HepG2 (cell line): ENCODE data around the gene SNRNP35. TPM values are rescaled to one million over a fixed set of nuclear protein-coding genes. Genes with fewer than 3 reads are reported as not detected.
A peak's percentile ranks its signal among the peaks of the same experiment; 100 is the strongest.

Experiments used
- BRF2 ChIP-seq: sonication (generic); formaldehyde crosslinking; IDR thresholded peaks from 2 replicates; pipeline ENCODE4 v1.8.1; 2022; ENCODE audit warnings: mild to moderate bottlenecking, missing genetic modification reagents
- CSRNP2 ChIP-seq: sonication (generic); formaldehyde crosslinking; conservative IDR thresholded peaks from 2 replicates; pipeline ENCODE4 v1.8.0; 2022; ENCODE audit warnings: low read depth, missing genetic modification reagents
- HIC2 ChIP-seq: sonication (generic); formaldehyde crosslinking; IDR thresholded peaks from 2 replicates; pipeline ENCODE4 v1.9.0; 2022; ENCODE audit warnings: low read depth, missing genetic modification reagents
- IKZF5 ChIP-seq: IDR thresholded peaks from 2 replicates; pipeline ENCODE4 v1.6.1; 2018; ENCODE audit warnings: missing genetic modification reagents, mild to moderate bottlenecking, missing compliant biosample characterization
- IRX3 ChIP-seq: sonication (generic); formaldehyde crosslinking; IDR thresholded peaks from 2 replicates; pipeline ENCODE4 v1.8.1; 2023; ENCODE audit warnings: mild to moderate bottlenecking, low read depth, missing genetic modification reagents, borderline replicate concordance
- JARID2 ChIP-seq: sonication (generic); formaldehyde crosslinking; IDR thresholded peaks from 2 replicates; pipeline ENCODE4 v1.8.1; 2023; ENCODE audit warnings: missing genetic modification reagents, inconsistent platforms; ENCODE audit not compliant: insufficient replicate concordance
- JDP2 ChIP-seq: sonication (generic); formaldehyde crosslinking; IDR thresholded peaks from 2 replicates; pipeline ENCODE4 v1.8.1; 2022; ENCODE audit warnings: missing genetic modification reagents, borderline replicate concordance
- NONO ChIP-seq, 2 experiments: fragments of 450-650 bp in 1 of 2; sonication (generic) in 1 of 2; formaldehyde crosslinking in 1 of 2; IDR thresholded peaks in 1 of 2; conservative IDR thresholded peaks in 1 of 2; 2 replicates each; pipeline versions ENCODE4 v1.6.1 to v1.8.0; 2017 to 2022; ENCODE audit warnings: mild to moderate bottlenecking in 1 of 2, missing genetic modification reagents in 1 of 2, moderate library complexity in 1 of 2
- RAD21 ChIP-seq: fragments of 450-650 bp; formaldehyde crosslinking; IDR thresholded peaks from 2 replicates; pipeline ENCODE4 v1.5.0; 2020; ENCODE audit warnings: mild to moderate bottlenecking
- RARA ChIP-seq: IDR thresholded peaks from 2 replicates; pipeline ENCODE4 v1.6.1; 2016; ENCODE audit warnings: missing genetic modification reagents, missing compliant biosample characterization
- RXRA ChIP-seq: sonication (generic); formaldehyde crosslinking; IDR thresholded peaks from 2 replicates; pipeline ENCODE4 v1.5.1; 2020; ENCODE audit warnings: missing genetic modification reagents
- SMARCC2 ChIP-seq: fragments of 450-650 bp; IDR thresholded peaks from 2 replicates; pipeline ENCODE4 v1.6.1; 2017; ENCODE audit warnings: antibody characterized with exemption, mild to moderate bottlenecking
- SP1 ChIP-seq, 2 experiments: fragments of 450-650 bp in 1 of 2; sonication (generic) in 1 of 2; formaldehyde crosslinking in 1 of 2; IDR thresholded peaks; 2 replicates each; pipeline versions ENCODE4 v1.4.0 to v1.6.1; 2016 to 2020; ENCODE audit warnings: missing genetic modification reagents in 1 of 2
- SP5 ChIP-seq: IDR thresholded peaks from 2 replicates; pipeline ENCODE4 v1.6.1; 2016; ENCODE audit warnings: low read depth, borderline replicate concordance
- ZMYM3 ChIP-seq: sonication (generic); formaldehyde crosslinking; IDR thresholded peaks from 2 replicates; pipeline ENCODE4 v1.5.1; 2020; ENCODE audit warnings: mild to moderate bottlenecking, missing genetic modification reagents
- ZNF143 ChIP-seq: sonication (generic); formaldehyde crosslinking; IDR thresholded peaks from 2 replicates; pipeline ENCODE4 v1.4.0; 2020; ENCODE audit warnings: missing genetic modification reagents
- ZNF253 ChIP-seq: sonication (generic); formaldehyde crosslinking; IDR thresholded peaks from 2 replicates; pipeline ENCODE4 v1.8.0; 2022; ENCODE audit warnings: mild to moderate bottlenecking, missing genetic modification reagents, borderline replicate concordance
- ZNF263 ChIP-seq: sonication (generic); formaldehyde crosslinking; IDR thresholded peaks from 2 replicates; pipeline ENCODE4 v1.4.0; 2020; ENCODE audit warnings: missing genetic modification reagents
- ZNF431 ChIP-seq: sonication (generic); formaldehyde crosslinking; IDR thresholded peaks from 2 replicates; pipeline ENCODE4 v1.9.0; 2022; ENCODE audit warnings: missing genetic modification reagents, low read depth, mild to moderate bottlenecking, borderline replicate concordance
- ZNF503 ChIP-seq: sonication (generic); formaldehyde crosslinking; IDR thresholded peaks from 2 replicates; pipeline ENCODE4 v1.4.0; 2020; ENCODE audit warnings: missing genetic modification reagents
- ZNF841 ChIP-seq: sonication (generic); formaldehyde crosslinking; IDR thresholded peaks from 2 replicates; pipeline ENCODE4 v1.8.1; 2023; ENCODE audit warnings: missing genetic modification reagents, borderline replicate concordance
- ZSCAN9 ChIP-seq: IDR thresholded peaks from 2 replicates; pipeline ENCODE4 v1.6.1; 2016; ENCODE audit warnings: borderline replicate concordance
- polyA plus RNA-seq, 8 experiments: library from polyadenylated mRNA; depleted of rRNA in 3 of 8; stranded (reverse) in 7 of 8; unstranded in 1 of 8; fragments of >200 nt; fragmentation: Illumina TruSeq in 4 of 8; extraction: Trizol in 4 of 8; gene quantifications; 2 replicates each; pipeline versions ENCODE4 v1.2.1 to v1.2.3, GENCODE V29; 2011 to 2016; ENCODE audit warnings: low read depth in 4 of 8, missing spikeins in 1 of 8, mixed read lengths in 1 of 8; ENCODE audit not compliant: insufficient read depth in 1 of 8
- total RNA-seq, 5 experiments: library from RNA; depleted of rRNA; stranded (reverse); fragments of >200 nt; fragmentation: Illumina TruSeq; extraction: Trizol; gene quantifications; 2 replicates each; pipeline ENCODE4 v1.2.3, GENCODE V29; 2016; ENCODE audit warnings: low read depth in 1 of 5

The SNRNP35 gene
- total and polyA plus RNA-seq, 2 of the 13 experiments (the other 11 are each of a cell fraction or from before 2014, with no cell fraction given), result 11.3 to 22.6 TPM

GRCh38 chr12:123498126-123498825 lies 40.3 kb downstream of the SNRNP35 start (continued):
- TF ChIP-seq ZNF431 (CRISPR knock-in tag) (no peak), RARA (CRISPR knock-in tag) (peak; percentile 63), ZSCAN9 (no peak), BRF2 (CRISPR knock-in tag) (no peak), SP5 (CRISPR knock-in tag) (no peak), HIC2 (CRISPR knock-in tag) (no peak), JARID2 (CRISPR knock-in tag) (no peak), RAD21 (CRISPR knock-in tag) (peak; percentile 36; the same call in 1 of the 2 replicates), IRX3 (CRISPR knock-in tag) (no peak), ZNF503 (CRISPR knock-in tag) (0 out of 2 replicates have a peak, but pooled peaks have one; percentile 31), NONO (IDR thresholded peaks at IDR 0.05) (no peak), NONO (CRISPR knock-in tag; conservative IDR thresholded peaks at IDR 0.05) (peak; percentile 86), ZNF841 (no peak), RXRA (peak; percentile 94), ZNF263 (CRISPR knock-in tag) (peak; percentile 99), JDP2 (CRISPR knock-in tag) (no peak), IKZF5 (CRISPR knock-in tag) (no peak), ZNF143 (no peak), SP1 (IDR thresholded peaks at IDR 0.05) (no peak), SP1 (CRISPR knock-in tag; IDR thresholded peaks at IDR 0.05) (0 out of 2 replicates have a peak, but pooled peaks have one; percentile 32), ZMYM3 (CRISPR knock-in tag) (peak; percentile 82; the same call in 1 of the 2 replicates), SMARCC2 (no peak), CSRNP2 (CRISPR knock-in tag) (0 out of 2 replicates have a peak, but pooled peaks have one; percentile 17), ZNF253 (no peak)
